Neuronal stem cell (in vitro differentiated cells): ENCODE data around the gene NPTX2.

Source experiments
- DNase-seq: peaks from one replicate; pipeline ENCODE4 v3.0.0-alpha.2; 2013; ENCODE audit warnings: low spot score
- H2AFZ ChIP-seq: one replicate; pipeline ENCODE4 v1.6.1; 2013; ENCODE audit warnings: mild to moderate bottlenecking, low read length, inconsistent platforms
- H2AK5ac ChIP-seq: 2 replicates; pipeline ENCODE4 v1.6.1; 2013; ENCODE audit warnings: low read depth, mild to moderate bottlenecking, inconsistent platforms, low read length, moderate library complexity, mixed read lengths
- H2BK120ac ChIP-seq: 2 replicates; pipeline ENCODE4 v1.6.1; 2013; ENCODE audit warnings: low read depth, mild to moderate bottlenecking, inconsistent platforms, low read length, moderate library complexity, mixed read lengths
- H2BK12ac ChIP-seq: one replicate; pipeline ENCODE4 v1.6.1; 2013; ENCODE audit warnings: low read length, inconsistent platforms
- H2BK15ac ChIP-seq: 2 replicates; pipeline ENCODE4 v1.6.1; 2013; ENCODE audit warnings: mild to moderate bottlenecking, low read length, inconsistent platforms, mixed read lengths
- H2BK5ac ChIP-seq: one replicate; pipeline ENCODE4 v1.6.1; 2013; ENCODE audit warnings: inconsistent platforms, mild to moderate bottlenecking, low read length, moderate library complexity
- H3K14ac ChIP-seq: one replicate; pipeline ENCODE4 v1.6.1; 2013; ENCODE audit warnings: low read length, inconsistent platforms
- H3K18ac ChIP-seq: 2 replicates; pipeline ENCODE4 v1.6.1; 2013; ENCODE audit warnings: low read length, inconsistent platforms
- H3K23ac ChIP-seq: 2 replicates; pipeline ENCODE4 v1.6.1; 2013; ENCODE audit warnings: low read depth, mild to moderate bottlenecking, mixed read lengths, low read length, inconsistent platforms; ENCODE audit not compliant: poor library complexity
- H3K27ac ChIP-seq: replicated peaks from 3 replicates; pipeline ENCODE4 v1.5.1; 2013; ENCODE audit warnings: low read length, inconsistent platforms
- H3K27me3 ChIP-seq, 3 experiments: 2 replicates each; pipeline ENCODE4 v1.6.1; 2013; ENCODE audit warnings: low read length in 3 of 3, mild to moderate bottlenecking in 2 of 3, inconsistent platforms in 1 of 3, low read depth in 1 of 3, mixed read lengths in 1 of 3, moderate library complexity in 1 of 3; ENCODE audit not compliant: control insufficient read depth in 3 of 3, insufficient read depth in 3 of 3
- H3K36me3 ChIP-seq, 2 donors: replicated peaks in 1 of 2; 2 replicates each; pipeline ENCODE4 v1.6.1; 2013; ENCODE audit warnings: low read length in 2 of 2; ENCODE audit not compliant: control insufficient read depth in 2 of 2, insufficient read depth in 2 of 2
- H3K4ac ChIP-seq: 2 replicates; pipeline ENCODE4 v1.6.1; 2013; ENCODE audit warnings: inconsistent platforms, mild to moderate bottlenecking, low read length, moderate library complexity
- H3K4me1 ChIP-seq, 2 donors: 1 replicate in 1 of 2; 2 replicates in 1 of 2; pipeline ENCODE4 v1.6.1; 2013; ENCODE audit warnings: low read length in 2 of 2, low read depth in 1 of 2; ENCODE audit not compliant: control insufficient read depth in 2 of 2, insufficient read depth in 1 of 2
- H3K4me2 ChIP-seq: one replicate; pipeline ENCODE4 v1.6.1; 2013; ENCODE audit warnings: mild to moderate bottlenecking, low read length, inconsistent platforms; ENCODE audit not compliant: insufficient read depth, poor library complexity, severe bottlenecking
- H3K4me3 ChIP-seq, 2 donors: 2 replicates each; pipeline ENCODE4 v1.5.1; 2013; ENCODE audit warnings: low read length in 2 of 2, mild to moderate bottlenecking in 2 of 2, inconsistent platforms in 1 of 2, moderate library complexity in 1 of 2
- H3K79me1 ChIP-seq: one replicate; pipeline ENCODE4 v1.6.1; 2013; ENCODE audit warnings: low read depth, mild to moderate bottlenecking, inconsistent platforms, low read length, moderate library complexity
- H3K9ac ChIP-seq: one replicate; pipeline ENCODE4 v1.6.1; 2013; ENCODE audit warnings: mild to moderate bottlenecking, low read depth, low read length, inconsistent platforms; ENCODE audit not compliant: poor library complexity
- H3K9me3 ChIP-seq, 2 donors: replicated peaks in 1 of 2; 2 replicates each; pipeline versions ENCODE3 to v1.6.1; 2013; ENCODE audit warnings: low read length in 2 of 2, mild to moderate bottlenecking in 2 of 2, inconsistent platforms in 1 of 2, low read depth in 1 of 2, mixed read lengths in 1 of 2, moderate library complexity in 1 of 2; ENCODE audit not compliant: control insufficient read depth in 2 of 2, insufficient read depth in 1 of 2
- H4K8ac ChIP-seq: one replicate; pipeline ENCODE4 v1.6.1; 2013; ENCODE audit warnings: low read depth, mild to moderate bottlenecking, inconsistent platforms, low read length, moderate library complexity
- H4K91ac ChIP-seq: one replicate; pipeline ENCODE4 v1.6.1; 2013; ENCODE audit warnings: low read length, low read depth, mild to moderate bottlenecking, inconsistent platforms; ENCODE audit not compliant: poor library complexity
- WGBS, 2 donors: extraction: QIAGEN DNeasy Blood & Tissue Kit; methylation state at CpG; one replicate each; pipeline ENCODE4 v1.1.7; 2013; ENCODE audit warnings: missing lambda C conversion rate in 2 of 2, mixed read lengths in 1 of 2; ENCODE audit not compliant: insufficient read length in 2 of 2, insufficient replicate concordance in 1 of 2; ENCODE audit errors: extremely low coverage in 2 of 2; 5-methylcytosine and 5-hydroxymethylcytosine counted together

Gene NPTX2

DNA sequence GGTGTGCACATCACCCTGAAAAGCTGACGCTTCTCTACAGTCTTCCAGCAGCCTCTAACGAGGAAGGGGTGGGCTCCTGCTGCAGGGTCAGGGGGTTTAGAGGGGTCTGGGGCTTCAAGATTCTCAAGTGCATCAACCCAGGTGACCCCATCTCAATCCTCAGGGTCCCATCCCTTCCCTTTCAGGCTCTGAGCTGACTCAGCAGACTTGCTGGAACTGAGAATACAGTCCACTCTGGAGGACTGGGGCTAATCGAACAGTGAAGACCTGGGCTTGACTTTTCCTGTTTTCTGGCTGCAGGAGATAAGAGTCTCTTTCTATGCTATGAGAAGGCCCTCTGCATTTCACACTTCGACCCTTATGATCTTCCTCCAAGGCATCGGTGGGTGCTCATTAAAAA lies 22.3 kb upstream of the NPTX2 start:
- no peak overlapping the region for H3K14ac ChIP-seq
- DNase-seq, result no peak
- H3K27me3 ChIP-seq, result no peaks in the 10 kb centered on the region
- no peak overlapping the region for H3K18ac ChIP-seq
- no peaks in the 10 kb centered on the region for H3K9me3 ChIP-seq
- no peak overlapping the region for H2BK120ac ChIP-seq
- no peak overlapping the region for H3K4ac ChIP-seq
- H3K79me1 ChIP-seq, result no peaks in the 10 kb centered on the region
- no peak overlapping the region for H3K4me2 ChIP-seq
- H3K23ac ChIP-seq, result no peak overlapping the region
- no peak overlapping the region for H2BK5ac ChIP-seq
- H3K27ac ChIP-seq, result no peak overlapping the region
- no peaks in the 10 kb centered on the region for H3K36me3 ChIP-seq
- H4K8ac ChIP-seq, result no peak overlapping the region
- WGBS, 2 donors, result no CpG with 5 or more reads among the region's 5 CpGs
- H3K4me3 ChIP-seq, result no peak overlapping the region
- no peak overlapping the region for H3K9ac ChIP-seq
- no peak overlapping the region for H2AFZ ChIP-seq
- no peak overlapping the region for H2BK12ac ChIP-seq
- H2BK15ac ChIP-seq, result no peak overlapping the region
- H4K91ac ChIP-seq, result no peak overlapping the region
- peaks cover 0 to 7% of the 10 kb centered on the region in 2 donors for H3K4me1 ChIP-seq
- H2AK5ac ChIP-seq, result no peak overlapping the region

DNA sequence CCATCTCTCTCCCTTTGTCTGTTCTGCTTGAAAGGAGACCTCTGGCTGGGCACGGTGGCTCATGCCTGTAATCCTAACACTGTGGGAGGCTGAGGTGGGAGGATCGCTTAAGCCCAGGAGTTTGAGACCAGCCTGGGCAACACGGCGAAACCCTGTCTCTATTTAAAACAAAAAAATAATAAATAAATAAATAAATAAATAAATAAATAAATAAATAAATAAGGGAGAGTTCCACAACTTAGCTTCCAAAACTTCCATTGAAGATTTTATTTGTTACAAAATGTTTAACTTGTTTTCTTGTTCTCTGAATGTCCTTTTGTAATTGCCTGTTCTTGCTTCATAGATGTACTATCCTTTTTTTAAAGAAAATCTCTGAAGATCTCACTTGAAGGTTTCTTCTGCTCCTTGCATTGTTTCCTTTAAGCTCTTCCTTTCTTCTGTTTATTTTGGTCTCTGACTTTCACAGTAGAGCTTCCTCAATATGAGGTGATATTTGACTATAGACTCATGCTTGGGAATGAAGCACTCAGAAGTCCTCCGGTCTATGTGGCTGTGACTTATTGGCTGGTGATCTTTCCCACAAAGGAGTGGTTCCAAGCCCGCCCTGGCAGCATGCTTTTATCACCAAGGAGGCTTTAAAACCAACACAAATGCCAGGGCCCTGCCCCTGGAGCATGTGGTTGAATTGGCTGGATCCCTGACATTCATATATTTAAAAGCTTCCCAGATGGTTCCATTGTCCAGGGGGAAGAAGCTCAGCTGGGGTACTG lies 18.1 kb upstream of the NPTX2 start:
- Histone ChIP-seq H3K18ac (no peak overlapping the region), H4K8ac (no peak overlapping the region), H4K91ac (no peak overlapping the region), H2BK5ac (no peak overlapping the region), H3K9me3 (no peaks in the 10 kb centered on the region), H3K27ac (no peak overlapping the region), H3K79me1 (no peaks in the 10 kb centered on the region), H3K4me2 (no peak overlapping the region), H3K27me3 (peaks cover 0 to 7% (median 0%) of the 10 kb centered on the region in 3 experiments), H3K36me3 (no peaks in the 10 kb centered on the region), H2BK120ac (no peak overlapping the region), H3K23ac (no peak overlapping the region), H2AFZ (no peak overlapping the region), H3K9ac (no peak overlapping the region), H2AK5ac (no peak overlapping the region), H2BK12ac (no peak overlapping the region), H3K14ac (no peak overlapping the region), H3K4me1 (peaks cover 0 to 2% of the 10 kb centered on the region in 2 donors), H2BK15ac (no peak overlapping the region), H3K4ac (no peak overlapping the region), H3K4me3 (no peak overlapping the region)
- no CpG with 5 or more reads among the region's 6 CpGs for WGBS, 2 donors
- no peak for DNase-seq

DNA sequence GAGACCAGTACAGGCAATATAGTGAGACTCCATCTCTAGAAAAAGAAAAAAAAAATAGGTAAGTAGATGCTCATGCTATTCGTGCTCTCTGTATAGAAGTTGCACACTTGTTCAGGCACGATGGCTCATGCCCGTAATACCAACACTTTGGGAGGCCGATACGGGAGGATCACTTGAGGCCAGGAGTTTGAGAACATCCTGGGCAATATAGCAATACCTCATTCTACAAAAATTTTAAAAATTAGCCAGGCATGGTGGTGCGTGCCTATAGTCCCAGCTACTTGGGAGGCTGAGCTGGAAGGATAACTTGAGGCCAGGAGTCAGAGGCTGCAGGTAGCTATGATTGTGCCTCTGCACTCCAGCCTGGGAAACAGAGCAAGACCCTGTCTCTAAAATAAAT lies 17.2 kb upstream of the NPTX2 start:
- H3K27ac ChIP-seq, result no peak overlapping the region

DNA sequence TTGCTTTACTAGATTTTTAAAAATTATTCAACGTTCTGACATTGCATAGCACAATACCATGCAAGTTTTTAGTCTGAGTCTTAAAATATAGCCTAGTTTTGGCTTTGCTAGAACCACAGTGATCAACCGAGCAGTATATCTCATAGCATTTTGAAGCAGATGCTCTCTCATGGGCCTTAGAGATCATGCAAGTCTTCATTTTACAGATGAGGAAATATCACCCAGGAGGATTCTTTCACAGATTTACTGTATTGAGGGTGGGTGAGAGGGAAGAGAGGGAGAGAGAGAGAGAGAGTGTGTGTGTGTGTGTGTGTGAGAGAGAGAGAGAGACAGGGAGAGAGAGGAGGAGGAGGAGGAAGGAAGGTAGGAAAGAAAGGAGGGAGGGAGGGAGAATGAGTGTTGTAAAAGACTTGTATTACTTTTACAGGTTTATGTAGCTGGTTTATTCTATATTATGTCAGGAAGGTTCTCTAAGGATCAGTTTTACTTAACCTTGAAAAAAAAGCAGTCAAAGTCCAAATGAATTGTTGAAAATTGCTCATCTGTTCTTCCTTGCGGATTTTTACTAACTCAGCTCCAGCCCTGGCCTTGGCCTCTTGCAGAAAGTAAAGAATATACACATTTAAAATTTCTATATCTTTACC lies 14.2 kb upstream of the NPTX2 start:
- peaks cover 0 to 13% (median 0%) of the 10 kb centered on the region in 3 experiments for H3K27me3 ChIP-seq
- H2AK5ac ChIP-seq, result no peak overlapping the region
- H3K23ac ChIP-seq, result no peak overlapping the region
- H2BK5ac ChIP-seq, result no peak overlapping the region
- peaks cover 0 to 2% of the 10 kb centered on the region in 2 donors for H3K4me1 ChIP-seq
- WGBS, 2 donors, result no CpG with 5 or more reads among the region's 3 CpGs
- H4K91ac ChIP-seq, result no peak overlapping the region
- no peak overlapping the region for H3K4me2 ChIP-seq
- no peaks in the 10 kb centered on the region for H3K79me1 ChIP-seq
- no peak overlapping the region for H2BK15ac ChIP-seq
- H3K18ac ChIP-seq, result no peak overlapping the region
- no peak overlapping the region for H3K4me3 ChIP-seq
- no peak overlapping the region for H3K4ac ChIP-seq
- H2BK120ac ChIP-seq, result no peak overlapping the region
- H4K8ac ChIP-seq, result no peak overlapping the region
- H2BK12ac ChIP-seq, result no peak overlapping the region
- H3K14ac ChIP-seq, result no peak overlapping the region
- no peaks in the 10 kb centered on the region for H3K36me3 ChIP-seq
- H3K9ac ChIP-seq, result no peak overlapping the region
- no peaks in the 10 kb centered on the region for H3K9me3 ChIP-seq
- H3K27ac ChIP-seq, result no peak overlapping the region
- no peak overlapping the region for H2AFZ ChIP-seq
- no peak for DNase-seq

More for the DNA sequence above, 17.2 kb upstream of the NPTX2 start:
- Histone ChIP-seq H3K36me3 (no peaks in the 10 kb centered on the region), H3K9ac (no peak overlapping the region), H2BK120ac (no peak overlapping the region), H3K4me1 (peaks cover 0 to 2% of the 10 kb centered on the region in 2 donors), H3K14ac (no peak overlapping the region), H4K8ac (no peak overlapping the region), H3K23ac (no peak overlapping the region), H2BK12ac (no peak overlapping the region), H2BK5ac (no peak overlapping the region), H3K79me1 (no peaks in the 10 kb centered on the region), H3K18ac (no peak overlapping the region), H4K91ac (no peak overlapping the region), H3K27me3 (peaks cover 0 to 7% (median 0%) of the 10 kb centered on the region in 3 experiments), H2AFZ (no peak overlapping the region), H2AK5ac (no peak overlapping the region), H2BK15ac (no peak overlapping the region), H3K4ac (no peak overlapping the region), H3K9me3 (no peaks in the 10 kb centered on the region), H3K4me2 (no peak overlapping the region), H3K4me3 (no peak overlapping the region)
- DNase-seq, result no peak
- no CpG with 5 or more reads among the region's 6 CpGs for whole genome bisulfite sequencing, 2 donors
